GM21360 (cell line): Measurements from ENCODE around the gene PHF1.

Experiments used
- ATAC-seq: cut with Tn5 transposase; IDR thresholded peaks from one replicate; pipeline ENCODE4 v1.9.1; 2021; ENCODE audit warnings: mild to moderate bottlenecking, moderate library complexity; ENCODE audit not compliant: unreplicated experiment

Gene PHF1

GRCh38 chr6:33430991-33431879 lies 20.4 kb downstream of the PHF1 start:
- ATAC-seq = no peak

GRCh38 chr6:33431880-33432541 lies 21.2 kb downstream of the PHF1 start:
- ATAC-seq = no peak

GRCh38 chr6:33432546-33432945 lies 21.7 kb downstream of the PHF1 start:
- ATAC-seq = no peak

- no peak for ATAC-seq
Measured at GRCh38 chr6:33433001-33433543, 22.3 kb downstream of the PHF1 start.

GRCh38 chr6:33433544-33434191 lies 22.9 kb downstream of the PHF1 start:
- no peak for ATAC-seq

- ATAC-seq = no peak
Measured at GRCh38 chr6:33434961-33435360, 24.1 kb downstream of the PHF1 start.

- no peak for ATAC-seq
Measured at GRCh38 chr6:33437666-33438065, 26.9 kb downstream of the PHF1 start.

GRCh38 chr6:33438978-33439594 lies 28.3 kb downstream of the PHF1 start:
- ATAC-seq = no peak

- ATAC-seq = no peak
Measured at GRCh38 chr6:33439956-33440648, 29.3 kb downstream of the PHF1 start.

- no peak for ATAC-seq
Measured at GRCh38 chr6:33440649-33441309, 30.0 kb downstream of the PHF1 start.

- ATAC-seq = no peak
Measured at GRCh38 chr6:33441457-33441856, 30.6 kb downstream of the PHF1 start.

GRCh38 chr6:33442283-33442682 lies 31.5 kb downstream of the PHF1 start:
- no peak for ATAC-seq

- no peak for ATAC-seq
Measured at GRCh38 chr6:33443025-33443424, 32.2 kb downstream of the PHF1 start.

GRCh38 chr6:33443619-33444504 lies 33.0 kb downstream of the PHF1 start:
- no peak for ATAC-seq

- no peak for ATAC-seq
Measured at GRCh38 chr6:33445119-33445603, 34.3 kb downstream of the PHF1 start.

GRCh38 chr6:33446356-33446755 lies 35.5 kb downstream of the PHF1 start:
- ATAC-seq = no peak

GRCh38 chr6:33450434-33450833 lies 39.6 kb downstream of the PHF1 start:
- ATAC-seq = no peak

- no peak for ATAC-seq
Measured at GRCh38 chr6:33451606-33452005, 40.8 kb downstream of the PHF1 start.

- ATAC-seq = no peak
Measured at GRCh38 chr6:33452496-33452895, 41.7 kb downstream of the PHF1 start.
